ENCODE measurements around the gene CREBRF. TPM values are rescaled to one million over a fixed set of nuclear protein-coding genes. Genes with fewer than 3 reads are reported as not detected.
A peak's percentile ranks its signal among the peaks of the same experiment; 100 is the strongest.

The CREBRF gene
- total RNA-seq, 1 experiment from 2014 or later = 12.3 TPM

GRCh38 chr5:173057062-173057924 is 1.1 kb downstream of the CREBRF start:
- H3K36me3 ChIP-seq (ENCODE audit: control insufficient read depth, insufficient read depth, low read length) = no peaks in the 10 kb centered on the region
- no peaks in the 10 kb centered on the region for H3K27me3 Mint-ChIP-seq (ENCODE audit: insufficient read depth, unreplicated experiment)
- CTCF ChIA-PET = interaction anchor here (0.6 to 2.2 kb wide), 16 partner anchors 8 to 1597 kb away, joined by 3 to 29 read pairs (median 4); partner anchors contain the start of genes ATP6V0E1, BNIP1 and RPL26L1
- H3K36me3 Mint-ChIP-seq (ENCODE audit: insufficient read depth, unreplicated experiment) = peaks cover 18% of the 10 kb centered on the region
- TF ChIP-seq, protein P1, sequence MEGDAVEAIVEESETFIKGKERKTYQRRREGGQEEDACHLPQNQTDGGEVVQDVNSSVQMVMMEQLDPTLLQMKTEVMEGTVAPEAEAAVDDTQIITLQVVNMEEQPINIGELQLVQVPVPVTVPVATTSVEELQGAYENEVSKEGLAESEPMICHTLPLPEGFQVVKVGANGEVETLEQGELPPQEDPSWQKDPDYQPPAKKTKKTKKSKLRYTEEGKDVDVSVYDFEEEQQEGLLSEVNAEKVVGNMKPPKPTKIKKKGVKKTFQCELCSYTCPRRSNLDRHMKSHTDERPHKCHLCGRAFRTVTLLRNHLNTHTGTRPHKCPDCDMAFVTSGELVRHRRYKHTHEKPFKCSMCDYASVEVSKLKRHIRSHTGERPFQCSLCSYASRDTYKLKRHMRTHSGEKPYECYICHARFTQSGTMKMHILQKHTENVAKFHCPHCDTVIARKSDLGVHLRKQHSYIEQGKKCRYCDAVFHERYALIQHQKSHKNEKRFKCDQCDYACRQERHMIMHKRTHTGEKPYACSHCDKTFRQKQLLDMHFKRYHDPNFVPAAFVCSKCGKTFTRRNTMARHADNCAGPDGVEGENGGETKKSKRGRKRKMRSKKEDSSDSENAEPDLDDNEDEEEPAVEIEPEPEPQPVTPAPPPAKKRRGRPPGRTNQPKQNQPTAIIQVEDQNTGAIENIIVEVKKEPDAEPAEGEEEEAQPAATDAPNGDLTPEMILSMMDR (IDR thresholded peaks at IDR 0.05; ENCODE audit: insufficient read depth in 1 of 2, low read depth in 1 of 2, low read length in 1 of 2, severe bottlenecking in 1 of 2, unreplicated experiment in 1 of 2) = peak in 1 of 2 experiments; percentile 30
- H3K4me3 ChIP-seq (ENCODE audit: low read depth, low read length) = peak overlapping the region; percentile 95
- H3K9me3 ChIP-seq = no peaks in the 10 kb centered on the region
- peak overlapping the region; percentile 94 for H3K4me3 Mint-ChIP-seq (ENCODE audit: unreplicated experiment)
- peaks cover 15% of the 10 kb centered on the region for H3K4me1 Mint-ChIP-seq (ENCODE audit: low read depth, unreplicated experiment)
- peak overlapping the region; percentile 90 for H3K27ac Mint-ChIP-seq (ENCODE audit: unreplicated experiment)
- POLR2A ChIA-PET = interaction anchor here (0.6 to 1.4 kb wide), 12 partner anchors 12 to 350 kb away, joined by 3 to 17 read pairs (median 4); partner anchors contain the start of genes ATP6V0E1, BNIP1 and STC2
- H3K4me1 ChIP-seq = peaks cover 22% of the 10 kb centered on the region
- BruUV-seq (replicated peaks) = TSS peak; percentile 52
- intact Hi-C loops (cut with micrococcal nuclease; ENCODE audit: unreplicated experiment) = loop anchor here (1.0 to 5.0 kb wide), 6 partner anchors 12 to 273 kb away; partner anchors contain the start of gene BNIP1
- no peaks in the 10 kb centered on the region for H3K9me3 Mint-ChIP-seq (ENCODE audit: unreplicated experiment)
- DNase-seq = peak; percentile 100
- no peaks in the 10 kb centered on the region for H3K27me3 ChIP-seq (replicated peaks; ENCODE audit: control insufficient read depth, insufficient read depth, low read length)

- no peaks in the 10 kb centered on the region for H3K27me3 Mint-ChIP-seq (ENCODE audit: insufficient read depth, unreplicated experiment)
- H3K4me3 ChIP-seq (ENCODE audit: low read depth, low read length) = no peak overlapping the region
- ChIA-PET CTCF (no interaction called here), POLR2A (no interaction called here)
- H3K27ac Mint-ChIP-seq (ENCODE audit: unreplicated experiment) = no peak overlapping the region
- H3K4me1 ChIP-seq = peaks cover 7% of the 10 kb centered on the region; the same call in 1 of the 2 replicates
- intact Hi-C loops (cut with micrococcal nuclease; ENCODE audit: unreplicated experiment) = no loop called here
- peaks cover 5% of the 10 kb centered on the region for H3K36me3 Mint-ChIP-seq (ENCODE audit: insufficient read depth, unreplicated experiment)
- no peak for DNase-seq
- H3K4me1 Mint-ChIP-seq (ENCODE audit: low read depth, unreplicated experiment) = no peaks in the 10 kb centered on the region
- BruUV-seq (replicated peaks) = no TSS peak
- H3K9me3 ChIP-seq = no peaks in the 10 kb centered on the region
- no peak overlapping the region for H3K4me3 Mint-ChIP-seq (ENCODE audit: unreplicated experiment)
- H3K36me3 ChIP-seq (ENCODE audit: control insufficient read depth, insufficient read depth, low read length) = no peaks in the 10 kb centered on the region
- H3K9me3 Mint-ChIP-seq (ENCODE audit: unreplicated experiment) = no peaks in the 10 kb centered on the region
- TF ChIP-seq, protein P1 (IDR thresholded peaks at IDR 0.05; ENCODE audit: insufficient read depth in 1 of 2, low read depth in 1 of 2, low read length in 1 of 2, severe bottlenecking in 1 of 2, unreplicated experiment in 1 of 2) = no peak
- H3K27me3 ChIP-seq (replicated peaks; ENCODE audit: control insufficient read depth, insufficient read depth, low read length) = no peaks in the 10 kb centered on the region
These were observed 6.0 kb downstream of the CREBRF start for GRCh38 chr5:173062141-173062540.

DNA sequence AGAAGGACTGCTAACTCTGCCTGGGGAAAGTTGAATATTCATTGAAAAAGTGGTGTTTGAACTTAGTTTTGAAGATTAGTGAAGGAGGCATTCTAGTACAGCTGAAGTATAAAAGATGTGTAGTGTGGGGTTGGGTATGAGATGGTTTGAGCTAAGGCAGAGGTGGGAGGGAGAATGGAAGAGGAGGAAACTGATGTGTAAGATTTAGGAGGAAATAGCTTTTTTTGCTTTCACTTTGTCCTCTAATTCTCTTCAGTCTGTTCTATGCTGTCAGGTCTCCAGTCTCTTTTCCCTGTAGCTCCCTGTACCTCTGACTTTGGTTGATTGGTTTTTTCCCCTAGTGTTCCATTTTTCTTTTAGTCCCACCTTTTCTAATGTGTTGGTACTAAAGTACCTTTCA is 9.0 kb downstream of the CREBRF start:
- H3K9me3 Mint-ChIP-seq (ENCODE audit: unreplicated experiment) = no peaks in the 10 kb centered on the region
- intact Hi-C loops (cut with micrococcal nuclease; ENCODE audit: unreplicated experiment) = no loop called here
- H3K36me3 Mint-ChIP-seq (ENCODE audit: insufficient read depth, unreplicated experiment) = no peaks in the 10 kb centered on the region
- no peak overlapping the region for H3K4me3 Mint-ChIP-seq (ENCODE audit: unreplicated experiment)
- no peaks in the 10 kb centered on the region for H3K9me3 ChIP-seq
- 0 out of 2 replicates have a peak, but pooled peaks cover 3% of the 10 kb centered on the region for H3K4me1 ChIP-seq
- no peak for DNase-seq
- H3K27me3 Mint-ChIP-seq (ENCODE audit: insufficient read depth, unreplicated experiment) = no peaks in the 10 kb centered on the region
- no peaks in the 10 kb centered on the region for H3K36me3 ChIP-seq (ENCODE audit: control insufficient read depth, insufficient read depth, low read length)
- no peaks in the 10 kb centered on the region for H3K27me3 ChIP-seq (replicated peaks; ENCODE audit: control insufficient read depth, insufficient read depth, low read length)
- TF ChIP-seq, protein P1 (IDR thresholded peaks at IDR 0.05; ENCODE audit: insufficient read depth in 1 of 2, low read depth in 1 of 2, low read length in 1 of 2, severe bottlenecking in 1 of 2, unreplicated experiment in 1 of 2) = no peak
- H3K27ac Mint-ChIP-seq (ENCODE audit: unreplicated experiment) = no peak overlapping the region
- no peaks in the 10 kb centered on the region for H3K4me1 Mint-ChIP-seq (ENCODE audit: low read depth, unreplicated experiment)
- ChIA-PET POLR2A (interaction anchor here (0.6 kb wide), 1 partner anchor 11 kb away, joined by 4 read pairs; no protein-coding TSS in a partner anchor), CTCF (interaction anchor here (0.5 to 1.2 kb wide), 2 partner anchors 8 to 99 kb away, joined by 3 read pairs; no protein-coding TSS in a partner anchor)
- no peak overlapping the region for H3K4me3 ChIP-seq (ENCODE audit: low read depth, low read length)
- no TSS peak for BruUV-seq (replicated peaks)
